Endothelial cell (in vitro differentiated cells): ENCODE measurements around the gene FBXO42. TPM values are rescaled to one million over a fixed set of nuclear protein-coding genes. Genes with fewer than 3 reads are reported as not detected.

Source experiments
- DNase-seq: peaks from one replicate; pipeline ENCODE4 v3.0.0; 2021; ENCODE audit warnings: low spot score
- H3K27ac Mint-ChIP-seq: one replicate; pipeline ENCODE4 v1.8.0; 2021; ENCODE audit warnings: mixed read lengths, inconsistent platforms; ENCODE audit not compliant: unreplicated experiment
- H3K27me3 Mint-ChIP-seq: one replicate; pipeline ENCODE4 v1.8.0; 2021; ENCODE audit warnings: mild to moderate bottlenecking, moderate library complexity, mixed read lengths, inconsistent platforms; ENCODE audit not compliant: unreplicated experiment
- H3K36me3 Mint-ChIP-seq: one replicate; pipeline ENCODE4 v1.8.0; 2021; ENCODE audit warnings: mild to moderate bottlenecking, low read depth, mixed read lengths, inconsistent platforms; ENCODE audit not compliant: unreplicated experiment
- H3K4me1 Mint-ChIP-seq: one replicate; pipeline ENCODE4 v1.8.0; 2021; ENCODE audit warnings: mild to moderate bottlenecking, mixed read lengths, inconsistent platforms; ENCODE audit not compliant: unreplicated experiment
- H3K4me3 Mint-ChIP-seq: one replicate; pipeline ENCODE4 v1.8.0; 2021; ENCODE audit warnings: mild to moderate bottlenecking, mixed read lengths, inconsistent platforms; ENCODE audit not compliant: unreplicated experiment
- H3K9me3 Mint-ChIP-seq: one replicate; pipeline ENCODE4 v1.8.0; 2021; ENCODE audit warnings: mixed read lengths, inconsistent platforms; ENCODE audit not compliant: unreplicated experiment
- total RNA-seq: library from RNA; stranded (reverse); fragmentation: NEBNext Ultra II Directional; extraction: Animal tissue kit (Norgen Biotek cat#: 25700); gene quantifications from one replicate; pipeline ENCODE4 v1.2.1, GENCODE V29; 2021; ENCODE audit not compliant: unreplicated experiment
- TF ChIP-seq, protein P1 (sequence below): fragments of 200-600 bp; sonication (generic); IDR thresholded peaks from one replicate; pipeline ENCODE4 v1.5.0; 2021; ENCODE audit warnings: antibody characterized with exemption; ENCODE audit not compliant: unreplicated experiment

The FBXO42 gene
- total RNA-seq, 1 donor from 2014 or later = 17.2 TPM

DNA sequence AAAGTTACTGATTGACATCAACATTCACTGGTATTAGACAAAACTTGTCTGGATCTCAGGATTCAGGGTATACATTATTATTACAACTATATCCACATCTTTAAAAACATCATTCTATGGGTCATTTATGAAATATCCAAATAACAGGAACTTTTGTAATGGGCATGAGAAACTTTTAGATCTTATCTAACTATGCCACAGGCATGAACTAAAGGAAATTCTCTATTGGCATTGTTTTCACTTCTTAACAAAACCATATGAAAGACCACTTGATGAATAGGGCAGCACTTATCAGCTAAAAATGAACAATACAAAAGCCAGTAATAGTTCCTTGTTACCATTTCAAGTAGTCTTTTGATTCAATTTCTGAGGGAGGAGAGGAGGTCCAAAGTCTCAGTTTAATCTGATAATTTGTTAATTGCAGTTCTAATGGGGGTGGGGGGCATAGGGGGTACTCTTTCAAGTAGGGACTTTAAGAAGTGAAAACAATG lies 84.5 kb downstream of the FBXO42 start:
- Mint-ChIP-seq H3K4me3 (no peak overlapping the region), H3K36me3 (no peaks in the 10 kb centered on the region), H3K4me1 (peaks cover 37% of the 10 kb centered on the region), H3K9me3 (no peaks in the 10 kb centered on the region), H3K27ac (peak overlapping the region; percentile 11), H3K27me3 (peaks cover 7% of the 10 kb centered on the region)
- no peak for DNase-seq
- TF ChIP-seq, protein P1, sequence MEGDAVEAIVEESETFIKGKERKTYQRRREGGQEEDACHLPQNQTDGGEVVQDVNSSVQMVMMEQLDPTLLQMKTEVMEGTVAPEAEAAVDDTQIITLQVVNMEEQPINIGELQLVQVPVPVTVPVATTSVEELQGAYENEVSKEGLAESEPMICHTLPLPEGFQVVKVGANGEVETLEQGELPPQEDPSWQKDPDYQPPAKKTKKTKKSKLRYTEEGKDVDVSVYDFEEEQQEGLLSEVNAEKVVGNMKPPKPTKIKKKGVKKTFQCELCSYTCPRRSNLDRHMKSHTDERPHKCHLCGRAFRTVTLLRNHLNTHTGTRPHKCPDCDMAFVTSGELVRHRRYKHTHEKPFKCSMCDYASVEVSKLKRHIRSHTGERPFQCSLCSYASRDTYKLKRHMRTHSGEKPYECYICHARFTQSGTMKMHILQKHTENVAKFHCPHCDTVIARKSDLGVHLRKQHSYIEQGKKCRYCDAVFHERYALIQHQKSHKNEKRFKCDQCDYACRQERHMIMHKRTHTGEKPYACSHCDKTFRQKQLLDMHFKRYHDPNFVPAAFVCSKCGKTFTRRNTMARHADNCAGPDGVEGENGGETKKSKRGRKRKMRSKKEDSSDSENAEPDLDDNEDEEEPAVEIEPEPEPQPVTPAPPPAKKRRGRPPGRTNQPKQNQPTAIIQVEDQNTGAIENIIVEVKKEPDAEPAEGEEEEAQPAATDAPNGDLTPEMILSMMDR = no peak

DNA sequence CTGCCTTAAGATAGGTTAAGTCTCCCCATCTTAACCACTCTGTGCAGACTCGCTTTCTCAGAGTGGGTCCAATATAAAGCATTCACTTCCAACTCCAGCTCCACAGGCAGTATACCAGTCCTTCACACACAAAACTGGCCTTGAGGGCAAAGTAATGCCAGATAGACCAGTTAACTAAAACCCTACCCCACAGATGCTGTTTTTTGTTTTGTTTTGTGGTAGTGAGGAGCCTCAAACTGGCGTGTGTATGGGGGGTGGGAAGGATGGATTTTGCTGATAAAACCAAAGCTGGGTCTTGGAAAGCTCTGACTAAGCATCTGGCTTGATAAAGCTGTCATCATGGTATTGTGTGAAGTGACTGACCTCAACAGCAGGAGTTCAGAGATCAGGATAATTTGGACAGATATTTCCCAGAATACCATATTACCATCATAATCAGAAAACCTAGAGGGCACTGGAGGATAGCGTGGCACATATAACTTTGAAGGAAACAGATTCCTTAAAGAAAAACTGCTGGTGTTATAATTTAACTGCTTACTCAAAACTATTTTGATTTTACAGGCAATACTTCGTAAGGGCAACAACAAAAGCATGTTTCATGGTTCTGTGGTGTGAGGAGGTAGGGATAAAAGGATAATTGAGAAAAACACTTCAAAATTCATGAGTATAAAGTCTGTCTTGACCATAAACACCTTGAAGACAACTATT lies 85.7 kb downstream of the FBXO42 start:
- Mint-ChIP-seq H3K27me3 (peaks cover 7% of the 10 kb centered on the region), H3K36me3 (no peaks in the 10 kb centered on the region), H3K27ac (no peak overlapping the region), H3K4me3 (no peak overlapping the region), H3K9me3 (no peaks in the 10 kb centered on the region), H3K4me1 (peaks cover 36% of the 10 kb centered on the region)
- DNase-seq = no peak
- TF ChIP-seq, protein P1 = no peak

DNA sequence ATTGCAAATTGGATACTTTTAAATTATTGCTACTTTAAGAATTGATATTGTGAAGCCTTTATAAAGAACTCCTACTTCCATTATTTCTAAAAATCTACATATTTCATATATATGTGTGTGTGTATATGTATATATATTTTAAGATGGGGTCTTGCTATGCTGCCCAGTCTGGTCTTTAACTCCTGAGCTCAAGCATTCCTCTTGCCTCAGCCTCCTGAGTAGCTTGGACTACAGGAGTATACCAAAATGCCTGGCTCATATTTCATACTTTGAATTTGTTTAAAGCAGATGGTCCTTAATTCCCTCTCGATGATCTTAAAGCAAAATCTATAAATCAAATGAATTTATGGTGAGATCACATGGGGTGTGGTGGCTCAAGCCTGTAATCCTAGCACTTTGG lies 90.2 kb downstream of the FBXO42 start:
- H3K4me1 Mint-ChIP-seq = peaks cover 7% of the 10 kb centered on the region
- no peaks in the 10 kb centered on the region for H3K36me3 Mint-ChIP-seq
- TF ChIP-seq, protein P1 = no peak
- no peaks in the 10 kb centered on the region for H3K9me3 Mint-ChIP-seq
- DNase-seq = no peak
- H3K27ac Mint-ChIP-seq = no peak overlapping the region
- no peaks in the 10 kb centered on the region for H3K27me3 Mint-ChIP-seq
- H3K4me3 Mint-ChIP-seq = no peak overlapping the region

DNA sequence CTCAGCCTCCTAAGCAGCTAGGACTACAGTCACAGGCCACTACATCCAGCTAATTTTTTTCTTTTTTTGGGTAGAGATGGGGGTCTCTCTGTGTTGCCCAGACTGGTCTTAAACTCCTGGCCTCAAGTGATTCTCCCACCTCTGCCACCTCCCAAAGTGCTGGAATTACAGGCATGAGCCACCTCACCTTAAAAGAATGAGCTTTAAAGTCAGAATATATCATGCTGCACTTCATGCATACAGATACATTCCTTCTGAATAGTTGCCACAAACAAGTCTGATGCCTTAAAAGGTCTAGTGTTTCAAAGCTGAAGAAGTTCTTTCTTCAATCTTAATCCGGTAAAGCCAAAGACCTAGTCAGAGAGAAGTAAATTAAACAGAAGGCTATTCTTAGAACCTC lies 91.5 kb downstream of the FBXO42 start:
- H3K36me3 Mint-ChIP-seq = peaks cover 2% of the 10 kb centered on the region
- no peaks in the 10 kb centered on the region for H3K9me3 Mint-ChIP-seq
- no peak overlapping the region for H3K4me3 Mint-ChIP-seq
- no peaks in the 10 kb centered on the region for H3K27me3 Mint-ChIP-seq
- H3K4me1 Mint-ChIP-seq = no peaks in the 10 kb centered on the region
- no peak for DNase-seq
- TF ChIP-seq, protein P1 = no peak
- H3K27ac Mint-ChIP-seq = no peak overlapping the region

DNA sequence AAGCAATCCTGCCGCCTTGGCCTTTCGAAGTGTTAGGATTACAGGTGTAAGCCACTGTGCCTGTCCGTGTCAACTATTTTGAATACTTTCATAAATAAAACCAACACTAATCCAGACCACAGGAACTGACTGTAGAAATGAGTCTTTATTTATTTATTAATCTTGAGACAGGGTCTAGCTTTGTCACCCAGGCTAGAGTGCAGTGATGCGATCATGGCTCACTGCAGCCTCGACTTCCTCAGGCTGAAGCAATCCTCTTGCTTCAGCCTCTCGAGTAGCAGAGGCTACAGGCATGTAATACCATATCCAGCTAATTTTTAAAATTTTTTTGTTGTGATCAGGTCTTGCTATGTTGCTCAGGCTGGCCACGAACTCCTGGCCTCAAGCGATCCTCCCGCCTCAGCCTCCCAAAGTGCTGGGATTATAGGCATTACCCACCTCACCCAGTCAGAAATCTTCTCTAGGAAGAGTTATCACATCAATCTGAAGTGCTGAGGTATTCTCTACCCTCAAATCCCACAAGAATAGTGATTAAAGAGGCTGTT lies 93.6 kb downstream of the FBXO42 start:
- TF ChIP-seq, protein P1 = no peak
- no peak for DNase-seq
- peaks cover 7% of the 10 kb centered on the region for H3K36me3 Mint-ChIP-seq
- no peak overlapping the region for H3K27ac Mint-ChIP-seq
- no peaks in the 10 kb centered on the region for H3K4me1 Mint-ChIP-seq
- no peak overlapping the region for H3K4me3 Mint-ChIP-seq
- no peaks in the 10 kb centered on the region for H3K9me3 Mint-ChIP-seq
- H3K27me3 Mint-ChIP-seq = no peaks in the 10 kb centered on the region
